SU-DHL-6 (cell line): ENCODE measurements around the gene OR2H2.

Experiments
- CTCF ChIP-seq: fragments of 200-600 bp; sonication (generic); IDR thresholded peaks from one replicate; pipeline ENCODE4 v1.5.1; 2017; ENCODE audit warnings: antibody characterized with exemption, mild to moderate bottlenecking, low read length, moderate library complexity; ENCODE audit not compliant: insufficient read depth, poor library complexity, severe bottlenecking
- EZH2phosphoT487 ChIP-seq: fragments of 200-600 bp; sonication (generic), shearing (Covaris generic); conservative IDR thresholded peaks from 2 replicates; pipeline ENCODE4 v1.6.1; 2018; ENCODE audit warnings: mild to moderate bottlenecking, antibody characterized with exemption, low read length, moderate library complexity, mixed read lengths

GRCh38 chr6:29590218-29590808, 5.4 kb downstream of the OR2H2 start:
- TF ChIP-seq CTCF (no peak), EZH2phosphoT487 (no peak)
